Measurements from ENCODE around the gene RAB14.

- TF ChIP-seq CTCF (IDR thresholded peaks at IDR 0.05) (no peak), POLR2AphosphoS5 (IDR thresholded peaks at IDR 0.05) (no peak), POLR2A (IDR thresholded peaks at IDR 0.05) (no peak)
Observed at GRCh38 chr9:121191235-121191634, 10.4 kb downstream of the RAB14 start.

Data from stomach (tissue), 4 donors.